PFSK-1 (cell line): ENCODE measurements around the gene FAM162B. TPM values are rescaled to one million over a fixed set of nuclear protein-coding genes. Genes with fewer than 3 reads are reported as not detected.

Experiments used
- FOXP2 ChIP-seq: optimal IDR thresholded peaks from 2 replicates; pipeline ENCODE3; 2011; ENCODE audit warnings: borderline replicate concordance, control low read depth, inconsistent platforms; ENCODE audit not compliant: insufficient read depth; ENCODE audit errors: extremely low read length, extremely low read depth
- POLR2AphosphoS5 ChIP-seq: IDR thresholded peaks from 2 replicates; pipeline ENCODE4 v1.6.1; 2012; ENCODE audit warnings: low read depth, mild to moderate bottlenecking, control low read depth, low read length, moderate library complexity
- SIN3A ChIP-seq: IDR thresholded peaks from 2 replicates; pipeline ENCODE4 v1.6.1; 2012; ENCODE audit warnings: mild to moderate bottlenecking, low read length, moderate library complexity, borderline replicate concordance; ENCODE audit not compliant: insufficient read depth
- TAF1 ChIP-seq: IDR thresholded peaks from 2 replicates; pipeline ENCODE4 v1.6.1; 2012; ENCODE audit warnings: low read length, control low read depth, borderline replicate concordance; ENCODE audit not compliant: insufficient read depth
- polyA plus RNA-seq: library from polyadenylated mRNA; unstranded; fragments of >200 nt; gene quantifications from one replicate; pipeline ENCODE4 v1.2.1, GENCODE V29; 2012; ENCODE audit warnings: low read depth, missing spikeins; ENCODE audit not compliant: insufficient read length
- TF ChIP-seq, protein P1 (sequence below), 2 experiments: IDR thresholded peaks; 2 replicates each; pipeline versions ENCODE4 v1.6.1 to v1.8.0; 2011 to 2012; ENCODE audit warnings: low read depth in 2 of 2, low read length in 2 of 2, control low read depth in 1 of 2, inconsistent platforms in 1 of 2, mild to moderate bottlenecking in 1 of 2, moderate library complexity in 1 of 2; ENCODE audit not compliant: insufficient read depth in 1 of 2

The FAM162B gene
- polyA plus RNA-seq, result not detected

DNA sequence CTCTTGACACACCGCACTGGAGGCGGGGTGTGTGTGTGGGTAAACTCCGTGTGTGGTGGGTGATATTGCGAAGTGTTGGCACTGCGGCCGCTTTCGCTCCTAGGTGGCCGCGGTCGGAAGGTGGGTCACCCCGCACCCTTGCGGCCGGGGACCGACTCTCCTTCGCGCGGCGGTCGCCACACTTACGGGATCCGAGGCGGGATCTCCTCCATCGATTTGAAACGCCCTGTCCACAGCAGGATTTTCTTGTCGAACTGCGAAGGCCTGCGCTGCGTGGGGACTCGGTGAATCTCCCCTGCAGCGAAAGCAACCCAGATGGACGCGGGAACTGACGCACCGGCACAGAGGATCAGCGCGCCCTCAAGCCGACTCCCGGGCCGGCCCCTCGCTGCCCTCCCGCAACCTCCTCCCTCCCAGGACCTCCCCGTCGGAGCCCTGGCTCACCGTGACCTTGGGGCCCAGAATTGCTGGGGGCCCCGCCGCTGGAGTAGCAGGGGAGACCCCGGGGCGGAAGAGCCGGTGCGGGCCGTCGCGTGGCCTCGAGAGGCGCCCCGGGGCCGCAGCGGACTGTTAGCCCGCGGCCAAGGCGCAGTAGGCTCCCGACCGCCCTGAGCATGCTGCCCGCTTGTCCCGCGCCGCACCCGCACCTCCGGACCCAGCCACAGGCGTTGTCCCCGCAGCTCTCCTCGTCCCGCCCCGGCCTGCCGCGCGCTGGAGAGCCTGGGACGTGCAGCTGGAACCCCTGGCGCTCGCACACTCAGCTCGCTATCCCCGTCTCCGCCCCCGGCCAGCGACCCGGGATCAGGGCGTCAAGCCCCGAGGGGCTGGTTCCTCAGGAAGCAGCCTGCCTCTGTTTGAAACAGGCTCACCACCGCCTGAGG is at the start of gene FAM162B:
TSS of gene FAM162B (minus strand) at position 759 of the 881 bp plus-strand sequence. CDS start at position 616, 143 bp downstream.
- TF ChIP-seq FOXP2, result no peak
- TF ChIP-seq TAF1, result no peak
- no peak for TF ChIP-seq POLR2AphosphoS5
- TF ChIP-seq, protein P1, sequence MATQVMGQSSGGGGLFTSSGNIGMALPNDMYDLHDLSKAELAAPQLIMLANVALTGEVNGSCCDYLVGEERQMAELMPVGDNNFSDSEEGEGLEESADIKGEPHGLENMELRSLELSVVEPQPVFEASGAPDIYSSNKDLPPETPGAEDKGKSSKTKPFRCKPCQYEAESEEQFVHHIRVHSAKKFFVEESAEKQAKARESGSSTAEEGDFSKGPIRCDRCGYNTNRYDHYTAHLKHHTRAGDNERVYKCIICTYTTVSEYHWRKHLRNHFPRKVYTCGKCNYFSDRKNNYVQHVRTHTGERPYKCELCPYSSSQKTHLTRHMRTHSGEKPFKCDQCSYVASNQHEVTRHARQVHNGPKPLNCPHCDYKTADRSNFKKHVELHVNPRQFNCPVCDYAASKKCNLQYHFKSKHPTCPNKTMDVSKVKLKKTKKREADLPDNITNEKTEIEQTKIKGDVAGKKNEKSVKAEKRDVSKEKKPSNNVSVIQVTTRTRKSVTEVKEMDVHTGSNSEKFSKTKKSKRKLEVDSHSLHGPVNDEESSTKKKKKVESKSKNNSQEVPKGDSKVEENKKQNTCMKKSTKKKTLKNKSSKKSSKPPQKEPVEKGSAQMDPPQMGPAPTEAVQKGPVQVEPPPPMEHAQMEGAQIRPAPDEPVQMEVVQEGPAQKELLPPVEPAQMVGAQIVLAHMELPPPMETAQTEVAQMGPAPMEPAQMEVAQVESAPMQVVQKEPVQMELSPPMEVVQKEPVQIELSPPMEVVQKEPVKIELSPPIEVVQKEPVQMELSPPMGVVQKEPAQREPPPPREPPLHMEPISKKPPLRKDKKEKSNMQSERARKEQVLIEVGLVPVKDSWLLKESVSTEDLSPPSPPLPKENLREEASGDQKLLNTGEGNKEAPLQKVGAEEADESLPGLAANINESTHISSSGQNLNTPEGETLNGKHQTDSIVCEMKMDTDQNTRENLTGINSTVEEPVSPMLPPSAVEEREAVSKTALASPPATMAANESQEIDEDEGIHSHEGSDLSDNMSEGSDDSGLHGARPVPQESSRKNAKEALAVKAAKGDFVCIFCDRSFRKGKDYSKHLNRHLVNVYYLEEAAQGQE (IDR thresholded peaks at IDR 0.05; ENCODE audit: insufficient read depth in 1 of 2, low read depth in 2 of 2, low read length in 2 of 2), result no peak
- no peak for TF ChIP-seq SIN3A

DNA sequence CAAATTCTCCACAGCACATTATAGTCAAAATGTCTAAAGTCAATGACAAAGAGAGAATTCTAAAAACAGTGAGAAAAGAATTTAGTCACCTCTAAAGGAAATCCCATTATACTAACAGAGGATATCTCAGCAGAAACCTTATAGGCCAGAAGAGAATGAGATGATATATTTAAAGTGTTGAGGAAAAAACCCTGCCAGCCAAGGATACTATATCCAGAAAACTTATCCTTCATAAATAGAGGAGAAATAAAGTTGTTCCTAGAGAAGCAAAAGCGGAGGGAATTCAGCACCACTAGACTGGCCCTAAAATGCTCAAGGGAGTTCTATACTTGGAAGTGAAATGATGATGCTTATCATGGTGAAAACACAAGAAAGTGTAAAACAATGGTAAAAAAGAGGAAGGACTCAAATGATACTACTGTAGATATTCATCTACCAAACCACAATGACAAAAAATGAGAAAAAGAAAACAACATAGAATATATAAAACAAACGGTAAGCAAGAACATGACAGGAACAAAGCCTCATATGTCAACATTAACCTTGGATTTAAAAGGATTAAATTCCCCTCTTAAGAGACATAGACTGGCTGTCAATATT is 46.6 kb upstream of the FAM162B start:
- no peak for TF ChIP-seq FOXP2
- no peak for TF ChIP-seq POLR2AphosphoS5
- no peak for TF ChIP-seq TAF1
- TF ChIP-seq SIN3A, result no peak
- TF ChIP-seq, protein P1 (IDR thresholded peaks at IDR 0.05; ENCODE audit: insufficient read depth in 1 of 2, low read depth in 2 of 2, low read length in 2 of 2), result no peak

DNA sequence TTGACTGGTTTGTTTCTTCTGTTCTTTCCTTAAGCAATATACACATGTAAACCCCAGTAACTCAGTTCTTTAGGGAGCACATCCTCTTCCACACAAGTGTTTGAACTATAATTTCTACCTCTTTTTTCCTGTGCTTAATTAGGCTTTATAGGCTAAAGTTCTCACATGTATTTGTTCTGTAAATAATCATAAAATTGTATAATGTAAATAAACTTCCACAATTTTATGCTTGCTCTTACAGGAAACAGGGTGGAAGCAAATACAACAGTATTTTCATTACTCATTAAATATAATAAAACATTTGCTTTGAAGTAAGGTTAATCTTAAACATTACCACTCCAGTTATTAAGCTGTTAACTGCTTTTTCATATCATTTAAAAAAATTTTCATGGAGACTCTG is 36.5 kb upstream of the FAM162B start:
- TF ChIP-seq TAF1 (no peak), FOXP2 (no peak), SIN3A (no peak), POLR2AphosphoS5 (no peak)
- TF ChIP-seq, protein P1 (IDR thresholded peaks at IDR 0.05; ENCODE audit: insufficient read depth in 1 of 2, low read depth in 2 of 2, low read length in 2 of 2), result no peak

DNA sequence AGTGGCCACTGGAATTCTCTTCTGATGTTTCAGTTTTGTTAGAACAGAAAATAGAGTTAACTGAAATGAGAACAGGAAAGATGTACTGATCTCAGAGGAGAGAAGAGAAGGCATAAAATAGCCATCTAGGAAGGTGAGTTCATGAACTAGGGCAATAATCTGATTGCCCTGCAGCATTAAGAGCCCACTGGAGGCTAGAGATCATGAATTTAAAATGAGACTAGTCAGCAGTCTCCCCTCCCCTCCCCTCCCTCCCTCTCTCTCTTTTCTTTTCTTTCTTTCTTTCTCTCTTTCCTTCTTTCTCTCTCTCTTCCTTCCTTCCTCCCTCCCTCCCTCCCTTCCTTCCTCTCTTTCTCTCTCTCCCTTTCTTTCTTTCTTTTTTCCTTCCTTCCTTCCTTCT is 34.4 kb upstream of the FAM162B start:
- TF ChIP-seq POLR2AphosphoS5, result no peak
- TF ChIP-seq SIN3A, result no peak
- no peak for TF ChIP-seq TAF1
- TF ChIP-seq, protein P1 (IDR thresholded peaks at IDR 0.05; ENCODE audit: insufficient read depth in 1 of 2, low read depth in 2 of 2, low read length in 2 of 2), result no peak
- TF ChIP-seq FOXP2, result no peak
